B cell (primary cell): Measurements from ENCODE around the gene CACNB2. TPM values are rescaled to one million over a fixed set of nuclear protein-coding genes. Genes with fewer than 3 reads are reported as not detected.

Source experiments
- ATAC-seq: fragments of 200-7000 bp; cut with Tn5 transposase; one replicate; pipeline ENCODE4 v1.10.0; 2021; ENCODE audit warnings: low read depth, mild to moderate bottlenecking, moderate number of reproducible peaks, moderate library complexity
- CTCF ChIA-PET: fragments of 350-600 bp; sonication (Branson Sonifier 250); formaldehyde crosslinking; loops from one replicate; lab custom pipeline; 2021; ENCODE audit warnings: antibody characterized with exemption, inconsistent platforms; lab: Charles Lee
- POLR2A ChIA-PET: fragments of 350-600 bp; sonication (Branson Sonifier 250); formaldehyde crosslinking; loops from one replicate; lab custom pipeline; 2021; ENCODE audit warnings: antibody characterized with exemption; lab: Charles Lee
- DNase-seq: peaks from one replicate; pipeline ENCODE4 v3.0.0; 2013
- H2AFZ ChIP-seq: 2 replicates; pipeline ENCODE4 v1.6.1; 2012; ENCODE audit warnings: mild to moderate bottlenecking, low read depth, low read length; ENCODE audit not compliant: insufficient read depth, poor library complexity, severe bottlenecking
- H3K27ac ChIP-seq, 2 donors: 1 replicate in 1 of 2; 2 replicates in 1 of 2; pipeline ENCODE4 v1.5.1; 2012 to 2013; ENCODE audit warnings: low read length in 2 of 2, mild to moderate bottlenecking in 2 of 2, moderate library complexity in 1 of 2
- H3K27me3 ChIP-seq, 4 experiments: fragments of 200-600 bp in 1 of 4; sonication (generic) in 1 of 4; replicated peaks in 1 of 4; 1 replicate in 2 of 4; 2 replicates in 2 of 4; pipeline versions ENCODE4 v1.6.1 to v1.7.0; 2013 to 2016; ENCODE audit warnings: low read length in 3 of 4, mild to moderate bottlenecking in 2 of 4, mixed read lengths in 1 of 4, moderate library complexity in 1 of 4; ENCODE audit not compliant: insufficient read depth in 4 of 4, control insufficient read depth in 3 of 4; ENCODE audit errors: control extremely low read depth in 1 of 4
- H3K36me3 ChIP-seq, 2 experiments: replicated peaks in 1 of 2; 1 replicate in 1 of 2; 2 replicates in 1 of 2; pipeline versions ENCODE4 v1.6.1 to v1.7.1; 2013; ENCODE audit warnings: low read length in 1 of 2; ENCODE audit not compliant: insufficient read depth in 2 of 2, control insufficient read depth in 1 of 2; ENCODE audit errors: control extremely low read depth in 1 of 2, extremely low read depth in 1 of 2
- H3K4me1 ChIP-seq, 2 donors: fragments of 200-600 bp in 1 of 2; sonication (generic) in 1 of 2; 1 replicate in 1 of 2; 2 replicates in 1 of 2; pipeline versions ENCODE4 v1.5.1 to v1.6.1; 2013 to 2017; ENCODE audit warnings: low read length in 2 of 2; ENCODE audit not compliant: control insufficient read depth in 2 of 2, insufficient read depth in 2 of 2
- H3K4me2 ChIP-seq: replicated peaks from 2 replicates; pipeline ENCODE3; 2012; ENCODE audit warnings: mild to moderate bottlenecking, low read depth, low read length; ENCODE audit not compliant: poor library complexity, severe bottlenecking
- H3K4me3 ChIP-seq, 5 experiments: fragments of 200-600 bp in 1 of 5; sonication (generic) in 1 of 5; 1 replicate in 3 of 5; 2 replicates in 2 of 5; pipeline versions ENCODE4 v1.5.1 to v1.7.0; 2011 to 2016; ENCODE audit warnings: low read length in 4 of 5, mild to moderate bottlenecking in 4 of 5, low read depth in 2 of 5, control low read depth in 1 of 5, moderate library complexity in 1 of 5; ENCODE audit not compliant: insufficient read depth in 1 of 5; ENCODE audit errors: control extremely low read depth in 1 of 5, extremely low read depth in 1 of 5
- H3K79me2 ChIP-seq: fragments of 200-600 bp; sonication (generic); one replicate; pipeline ENCODE4 v1.6.0; 2016; ENCODE audit warnings: low read length; ENCODE audit not compliant: control insufficient read depth, insufficient read depth
- H3K9ac ChIP-seq: fragments of 200-600 bp; sonication (generic); 2 replicates; pipeline ENCODE4 v1.6.1; 2017; ENCODE audit warnings: mild to moderate bottlenecking, low read length, moderate library complexity
- H3K9me3 ChIP-seq, 3 donors: one replicate each; pipeline versions ENCODE4 v1.6.1 to v1.7.1; 2013; ENCODE audit warnings: low read length in 2 of 3; ENCODE audit not compliant: control insufficient read depth in 2 of 3, insufficient read depth in 1 of 3; ENCODE audit errors: control extremely low read depth in 1 of 3
- H4K20me1 ChIP-seq: 2 replicates; pipeline ENCODE4 v1.6.0; 2012; ENCODE audit warnings: mild to moderate bottlenecking, low read length; ENCODE audit not compliant: insufficient read depth, control insufficient read depth, poor library complexity, severe bottlenecking
- H3K27ac Mint-ChIP-seq: one replicate; pipeline ENCODE4 v1.8.0; 2021; ENCODE audit warnings: mixed read lengths
- H3K27me3 Mint-ChIP-seq: one replicate; pipeline ENCODE4 v1.8.0; 2021; ENCODE audit warnings: mixed read lengths
- H3K4me1 Mint-ChIP-seq: one replicate; pipeline ENCODE4 v1.8.0; 2021; ENCODE audit warnings: mixed read lengths
- H3K4me3 Mint-ChIP-seq: one replicate; pipeline ENCODE4 v1.8.0; 2021; ENCODE audit warnings: mixed read lengths
- H3K9me3 Mint-ChIP-seq: one replicate; pipeline ENCODE4 v1.8.0; 2022; ENCODE audit warnings: mixed read lengths; ENCODE audit not compliant: insufficient read depth
- EZH2 ChIP-seq: IDR thresholded peaks from 2 replicates; pipeline ENCODE4 v1.6.1; 2012; ENCODE audit warnings: borderline replicate concordance, low read depth, mild to moderate bottlenecking, moderate library complexity, low read length; ENCODE audit not compliant: insufficient read depth, poor library complexity, severe bottlenecking
- WGBS: methylation state at CpG from one replicate; pipeline ENCODE4 v1.1.5; 2013; ENCODE audit warnings: missing lambda C conversion rate; ENCODE audit not compliant: insufficient coverage; 5-methylcytosine and 5-hydroxymethylcytosine counted together
- intact Hi-C: fragments of 100-400 bp; cut with micrococcal nuclease; formaldehyde crosslinking; loops from one replicate; pipeline ENCODE4 v1.10.0; 2022
- polyA plus RNA-seq: library from polyadenylated mRNA; depleted of rRNA; stranded (reverse); fragments of >200 nt; gene quantifications from 2 replicates; pipeline ENCODE4 v1.2.3, GENCODE V29; 2012
- total RNA-seq, 2 donors: library from RNA; stranded (reverse); fragments of 120-200 nt in 1 of 2; gene quantifications; 1 replicate in 1 of 2; 2 replicates in 1 of 2; pipeline versions ENCODE4 v1.2.3 to v1.2.4, GENCODE V29; 2013 to 2022
- TF ChIP-seq, protein P1 (sequence below): fragments of 200-600 bp; IDR thresholded peaks from one replicate; pipeline ENCODE4 v1.8.0; 2022; ENCODE audit warnings: antibody characterized with exemption, mild to moderate bottlenecking

CACNB2 gene
- total and polyA plus RNA-seq, 2 donors (not counting 1 experiment from before 2014, with no cell fraction given), result not detected

DNA sequence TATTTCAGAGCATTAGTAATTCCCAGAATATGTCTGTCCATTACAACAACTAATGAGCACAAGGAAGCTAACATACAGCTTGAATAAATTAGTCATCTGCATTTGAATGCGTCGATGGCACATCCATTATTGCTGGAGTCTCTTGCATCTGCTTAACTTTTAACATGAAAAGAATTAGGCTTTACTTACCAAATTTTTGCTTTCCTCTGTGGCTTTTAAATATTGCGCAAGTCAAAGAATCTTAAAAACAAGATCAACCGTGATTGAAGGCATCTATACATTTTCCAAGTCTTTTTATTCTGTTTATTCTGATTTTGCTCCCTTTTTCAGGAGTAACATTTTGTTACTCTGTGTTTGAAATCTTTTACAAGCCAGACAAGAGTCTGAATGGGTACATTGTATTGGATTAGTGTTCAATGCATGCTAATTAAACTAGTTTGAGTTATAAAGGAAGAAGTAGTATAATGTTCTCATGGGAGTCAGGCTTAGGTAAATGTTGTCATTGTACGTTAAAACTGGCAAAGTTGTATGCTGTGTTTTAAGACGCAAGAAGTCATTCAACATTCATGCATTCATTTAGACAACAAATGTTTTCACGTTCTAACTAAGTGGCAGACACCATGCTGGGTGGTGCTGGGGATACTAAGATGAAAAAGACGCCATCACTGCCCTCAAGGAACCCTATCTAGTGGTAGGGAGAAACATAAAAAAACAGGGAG lies 4.0 kb upstream of the CACNB2 start:
- Mint-ChIP-seq H3K4me1 (peaks cover 3% of the 10 kb centered on the region), H3K27ac (no peak overlapping the region), H3K4me3 (no peak overlapping the region), H3K27me3 (peaks cover 17% of the 10 kb centered on the region), H3K9me3 (no peaks in the 10 kb centered on the region)
- Histone ChIP-seq H3K4me2 (no peak overlapping the region), H3K27me3 (peaks cover 0 to 14% (median 3%) of the 10 kb centered on the region in 4 experiments), H4K20me1 (no peaks in the 10 kb centered on the region), H3K4me1 (no peaks in the 10 kb centered on the region), H3K9me3 (no peaks in the 10 kb centered on the region), H3K36me3 (no peaks in the 10 kb centered on the region), H2AFZ (no peak overlapping the region), H3K4me3 (no peak overlapping the region), H3K9ac (no peak overlapping the region), H3K79me2 (no peaks in the 10 kb centered on the region), H3K27ac (no peak overlapping the region)
- ChIA-PET POLR2A (no interaction called here), CTCF (no interaction called here)
- ATAC-seq (no peak), DNase-seq (no peak)
- WGBS, result 93% methylated on average over 3 of the region's 8 CpGs
- no peak for TF ChIP-seq EZH2
- TF ChIP-seq, protein P1, sequence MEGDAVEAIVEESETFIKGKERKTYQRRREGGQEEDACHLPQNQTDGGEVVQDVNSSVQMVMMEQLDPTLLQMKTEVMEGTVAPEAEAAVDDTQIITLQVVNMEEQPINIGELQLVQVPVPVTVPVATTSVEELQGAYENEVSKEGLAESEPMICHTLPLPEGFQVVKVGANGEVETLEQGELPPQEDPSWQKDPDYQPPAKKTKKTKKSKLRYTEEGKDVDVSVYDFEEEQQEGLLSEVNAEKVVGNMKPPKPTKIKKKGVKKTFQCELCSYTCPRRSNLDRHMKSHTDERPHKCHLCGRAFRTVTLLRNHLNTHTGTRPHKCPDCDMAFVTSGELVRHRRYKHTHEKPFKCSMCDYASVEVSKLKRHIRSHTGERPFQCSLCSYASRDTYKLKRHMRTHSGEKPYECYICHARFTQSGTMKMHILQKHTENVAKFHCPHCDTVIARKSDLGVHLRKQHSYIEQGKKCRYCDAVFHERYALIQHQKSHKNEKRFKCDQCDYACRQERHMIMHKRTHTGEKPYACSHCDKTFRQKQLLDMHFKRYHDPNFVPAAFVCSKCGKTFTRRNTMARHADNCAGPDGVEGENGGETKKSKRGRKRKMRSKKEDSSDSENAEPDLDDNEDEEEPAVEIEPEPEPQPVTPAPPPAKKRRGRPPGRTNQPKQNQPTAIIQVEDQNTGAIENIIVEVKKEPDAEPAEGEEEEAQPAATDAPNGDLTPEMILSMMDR, result no peak
- intact Hi-C loops, result no loop called here

- no peak for DNase-seq
- H3K4me3 Mint-ChIP-seq, result no peak overlapping the region
- no CpG with 5 or more reads among the region's 1 CpG for WGBS
- H3K27ac Mint-ChIP-seq, result no peak overlapping the region
- ATAC-seq, result no peak
- TF ChIP-seq EZH2, result no peak
- TF ChIP-seq, protein P1, result no peak
- no peak overlapping the region for H3K4me3 ChIP-seq
- no peaks in the 10 kb centered on the region for H3K9me3 Mint-ChIP-seq
- no peak overlapping the region for H3K4me2 ChIP-seq
- intact Hi-C loops, result no loop called here
- H3K27me3 Mint-ChIP-seq, result peaks cover 26% of the 10 kb centered on the region
- ChIA-PET CTCF (no interaction called here), POLR2A (no interaction called here)
- no peaks in the 10 kb centered on the region for H3K4me1 ChIP-seq
- H3K36me3 ChIP-seq, result no peaks in the 10 kb centered on the region
- H3K79me2 ChIP-seq, result no peaks in the 10 kb centered on the region
- no peak overlapping the region for H3K27ac ChIP-seq
- peaks cover 0 to 18% (median 6%) of the 10 kb centered on the region in 4 experiments for H3K27me3 ChIP-seq
- no peak overlapping the region for H3K9ac ChIP-seq
- no peaks in the 10 kb centered on the region for H4K20me1 ChIP-seq
- H3K4me1 Mint-ChIP-seq, result peaks cover 6% of the 10 kb centered on the region
- H3K9me3 ChIP-seq, result no peaks in the 10 kb centered on the region
- no peak overlapping the region for H2AFZ ChIP-seq
Observed at GRCh38 chr10:18137111-18137510, 3.1 kb upstream of the CACNB2 start.
